Neuronal stem cell (in vitro differentiated cells): ENCODE measurements around the gene TYMP.

ENCODE experiments used
- DNase-seq: peaks from one replicate; pipeline ENCODE4 v3.0.0-alpha.2; 2013; ENCODE audit warnings: low spot score
- H2AFZ ChIP-seq: one replicate; pipeline ENCODE4 v1.6.1; 2013; ENCODE audit warnings: mild to moderate bottlenecking, low read length, inconsistent platforms
- H2AK5ac ChIP-seq: 2 replicates; pipeline ENCODE4 v1.6.1; 2013; ENCODE audit warnings: low read depth, mild to moderate bottlenecking, inconsistent platforms, low read length, moderate library complexity, mixed read lengths
- H2BK120ac ChIP-seq: 2 replicates; pipeline ENCODE4 v1.6.1; 2013; ENCODE audit warnings: low read depth, mild to moderate bottlenecking, inconsistent platforms, low read length, moderate library complexity, mixed read lengths
- H2BK12ac ChIP-seq: one replicate; pipeline ENCODE4 v1.6.1; 2013; ENCODE audit warnings: low read length, inconsistent platforms
- H2BK15ac ChIP-seq: 2 replicates; pipeline ENCODE4 v1.6.1; 2013; ENCODE audit warnings: mild to moderate bottlenecking, low read length, inconsistent platforms, mixed read lengths
- H2BK5ac ChIP-seq: one replicate; pipeline ENCODE4 v1.6.1; 2013; ENCODE audit warnings: inconsistent platforms, mild to moderate bottlenecking, low read length, moderate library complexity
- H3K14ac ChIP-seq: one replicate; pipeline ENCODE4 v1.6.1; 2013; ENCODE audit warnings: low read length, inconsistent platforms
- H3K18ac ChIP-seq: 2 replicates; pipeline ENCODE4 v1.6.1; 2013; ENCODE audit warnings: low read length, inconsistent platforms
- H3K23ac ChIP-seq: 2 replicates; pipeline ENCODE4 v1.6.1; 2013; ENCODE audit warnings: low read depth, mild to moderate bottlenecking, mixed read lengths, low read length, inconsistent platforms; ENCODE audit not compliant: poor library complexity
- H3K27ac ChIP-seq: replicated peaks from 3 replicates; pipeline ENCODE4 v1.5.1; 2013; ENCODE audit warnings: low read length, inconsistent platforms
- H3K27me3 ChIP-seq, 3 experiments: 2 replicates each; pipeline ENCODE4 v1.6.1; 2013; ENCODE audit warnings: low read length in 3 of 3, mild to moderate bottlenecking in 2 of 3, inconsistent platforms in 1 of 3, low read depth in 1 of 3, mixed read lengths in 1 of 3, moderate library complexity in 1 of 3; ENCODE audit not compliant: control insufficient read depth in 3 of 3, insufficient read depth in 3 of 3
- H3K36me3 ChIP-seq, 2 donors: replicated peaks in 1 of 2; 2 replicates each; pipeline ENCODE4 v1.6.1; 2013; ENCODE audit warnings: low read length in 2 of 2; ENCODE audit not compliant: control insufficient read depth in 2 of 2, insufficient read depth in 2 of 2
- H3K4ac ChIP-seq: 2 replicates; pipeline ENCODE4 v1.6.1; 2013; ENCODE audit warnings: inconsistent platforms, mild to moderate bottlenecking, low read length, moderate library complexity
- H3K4me1 ChIP-seq, 2 donors: 1 replicate in 1 of 2; 2 replicates in 1 of 2; pipeline ENCODE4 v1.6.1; 2013; ENCODE audit warnings: low read length in 2 of 2, low read depth in 1 of 2; ENCODE audit not compliant: control insufficient read depth in 2 of 2, insufficient read depth in 1 of 2
- H3K4me2 ChIP-seq: one replicate; pipeline ENCODE4 v1.6.1; 2013; ENCODE audit warnings: mild to moderate bottlenecking, low read length, inconsistent platforms; ENCODE audit not compliant: insufficient read depth, poor library complexity, severe bottlenecking
- H3K4me3 ChIP-seq, 2 donors: 2 replicates each; pipeline ENCODE4 v1.5.1; 2013; ENCODE audit warnings: low read length in 2 of 2, mild to moderate bottlenecking in 2 of 2, inconsistent platforms in 1 of 2, moderate library complexity in 1 of 2
- H3K79me1 ChIP-seq: one replicate; pipeline ENCODE4 v1.6.1; 2013; ENCODE audit warnings: low read depth, mild to moderate bottlenecking, inconsistent platforms, low read length, moderate library complexity
- H3K9ac ChIP-seq: one replicate; pipeline ENCODE4 v1.6.1; 2013; ENCODE audit warnings: mild to moderate bottlenecking, low read depth, low read length, inconsistent platforms; ENCODE audit not compliant: poor library complexity
- H3K9me3 ChIP-seq, 2 donors: replicated peaks in 1 of 2; 2 replicates each; pipeline versions ENCODE3 to v1.6.1; 2013; ENCODE audit warnings: low read length in 2 of 2, mild to moderate bottlenecking in 2 of 2, inconsistent platforms in 1 of 2, low read depth in 1 of 2, mixed read lengths in 1 of 2, moderate library complexity in 1 of 2; ENCODE audit not compliant: control insufficient read depth in 2 of 2, insufficient read depth in 1 of 2
- H4K8ac ChIP-seq: one replicate; pipeline ENCODE4 v1.6.1; 2013; ENCODE audit warnings: low read depth, mild to moderate bottlenecking, inconsistent platforms, low read length, moderate library complexity
- H4K91ac ChIP-seq: one replicate; pipeline ENCODE4 v1.6.1; 2013; ENCODE audit warnings: low read length, low read depth, mild to moderate bottlenecking, inconsistent platforms; ENCODE audit not compliant: poor library complexity
- WGBS, 2 donors: extraction: QIAGEN DNeasy Blood & Tissue Kit; methylation state at CpG; one replicate each; pipeline ENCODE4 v1.1.7; 2013; ENCODE audit warnings: missing lambda C conversion rate in 2 of 2, mixed read lengths in 1 of 2; ENCODE audit not compliant: insufficient read length in 2 of 2, insufficient replicate concordance in 1 of 2; ENCODE audit errors: extremely low coverage in 2 of 2; 5-methylcytosine and 5-hydroxymethylcytosine counted together

The TYMP gene

DNA sequence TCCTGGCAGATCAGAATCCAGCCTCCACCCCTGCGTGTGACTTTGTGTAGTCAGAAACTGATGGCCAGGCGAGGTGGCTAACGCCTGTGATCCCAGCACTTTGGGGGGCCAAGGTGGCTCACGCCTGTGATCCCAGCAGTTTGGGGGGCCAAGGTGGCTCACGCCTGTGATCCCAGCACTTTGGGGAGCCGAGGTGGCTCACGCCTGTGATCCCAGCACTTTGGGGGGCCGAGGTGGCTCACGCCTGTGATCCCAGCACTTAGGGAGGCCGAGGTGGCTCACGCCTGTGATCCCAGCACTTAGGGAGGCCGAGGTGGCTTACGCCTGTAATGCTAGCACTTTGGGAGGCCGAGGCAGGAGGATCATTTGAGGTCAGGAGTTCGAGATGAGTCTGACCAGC lies 16.6 kb downstream of the TYMP start:
- Histone ChIP-seq H3K4me3 (no peak overlapping the region), H2BK120ac (no peak overlapping the region), H2BK12ac (no peak overlapping the region), H2BK15ac (no peak overlapping the region), H3K4me2 (no peak overlapping the region), H2BK5ac (no peak overlapping the region), H3K36me3 (peaks cover 28 to 58% of the 10 kb centered on the region in 2 donors), H4K91ac (no peak overlapping the region), H3K14ac (no peak overlapping the region), H3K4me1 (peaks cover 4 to 6% of the 10 kb centered on the region in 2 donors), H2AK5ac (no peak overlapping the region), H3K4ac (no peak overlapping the region), H3K9me3 (no peaks in the 10 kb centered on the region), H3K9ac (peak overlapping the region; percentile 61), H3K23ac (no peak overlapping the region), H3K79me1 (peaks cover 32% of the 10 kb centered on the region), H4K8ac (no peak overlapping the region), H3K18ac (no peak overlapping the region), H2AFZ (no peak overlapping the region), H3K27me3 (peaks cover 0 to 2% (median 0%) of the 10 kb centered on the region in 3 experiments), H3K27ac (no peak overlapping the region)
- WGBS, 2 donors: no CpG with 5 or more reads among the region's 15 CpGs
- no peak for DNase-seq

DNA sequence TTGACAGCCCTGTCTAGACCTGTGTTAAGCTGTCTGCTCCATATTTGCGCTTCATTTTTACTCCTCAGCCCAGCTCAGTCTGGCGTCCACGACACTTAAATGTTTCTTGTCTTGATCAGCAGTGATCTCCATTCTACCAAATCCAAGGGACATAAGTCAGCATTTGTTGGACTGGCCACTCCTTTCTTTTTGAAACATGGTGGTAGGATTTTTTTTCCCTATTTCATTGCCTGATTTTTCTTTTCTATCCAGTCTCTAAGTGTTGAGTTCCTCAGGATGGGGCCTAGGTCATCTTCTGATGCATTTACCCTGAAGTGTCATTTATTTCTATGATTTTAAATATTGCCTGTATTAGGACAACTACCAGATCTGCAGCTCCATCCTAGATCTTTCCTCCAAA lies 20.9 kb downstream of the TYMP start:
- Histone ChIP-seq H2BK12ac (no peak overlapping the region), H2AK5ac (no peak overlapping the region), H3K27ac (no peak overlapping the region), H3K4ac (no peak overlapping the region), H3K36me3 (peaks cover 16 to 39% of the 10 kb centered on the region in 2 donors), H3K14ac (no peak overlapping the region), H3K4me1 (peaks cover 9 to 12% of the 10 kb centered on the region in 2 donors), H3K79me1 (peaks cover 26% of the 10 kb centered on the region), H2AFZ (no peak overlapping the region), H2BK15ac (no peak overlapping the region), H3K18ac (no peak overlapping the region), H3K9me3 (no peaks in the 10 kb centered on the region), H3K9ac (no peak overlapping the region), H4K91ac (no peak overlapping the region), H3K23ac (no peak overlapping the region), H2BK120ac (no peak overlapping the region), H3K27me3 (peaks cover 0 to 2% (median 0%) of the 10 kb centered on the region in 3 experiments), H4K8ac (no peak overlapping the region), H2BK5ac (no peak overlapping the region), H3K4me2 (peak overlapping the region; percentile 63), H3K4me3 (peak overlapping the region; percentile 94 to 98)
- DNase-seq: no peak
- no CpG with 5 or more reads among the region's 3 CpGs for WGBS, 2 donors

DNA sequence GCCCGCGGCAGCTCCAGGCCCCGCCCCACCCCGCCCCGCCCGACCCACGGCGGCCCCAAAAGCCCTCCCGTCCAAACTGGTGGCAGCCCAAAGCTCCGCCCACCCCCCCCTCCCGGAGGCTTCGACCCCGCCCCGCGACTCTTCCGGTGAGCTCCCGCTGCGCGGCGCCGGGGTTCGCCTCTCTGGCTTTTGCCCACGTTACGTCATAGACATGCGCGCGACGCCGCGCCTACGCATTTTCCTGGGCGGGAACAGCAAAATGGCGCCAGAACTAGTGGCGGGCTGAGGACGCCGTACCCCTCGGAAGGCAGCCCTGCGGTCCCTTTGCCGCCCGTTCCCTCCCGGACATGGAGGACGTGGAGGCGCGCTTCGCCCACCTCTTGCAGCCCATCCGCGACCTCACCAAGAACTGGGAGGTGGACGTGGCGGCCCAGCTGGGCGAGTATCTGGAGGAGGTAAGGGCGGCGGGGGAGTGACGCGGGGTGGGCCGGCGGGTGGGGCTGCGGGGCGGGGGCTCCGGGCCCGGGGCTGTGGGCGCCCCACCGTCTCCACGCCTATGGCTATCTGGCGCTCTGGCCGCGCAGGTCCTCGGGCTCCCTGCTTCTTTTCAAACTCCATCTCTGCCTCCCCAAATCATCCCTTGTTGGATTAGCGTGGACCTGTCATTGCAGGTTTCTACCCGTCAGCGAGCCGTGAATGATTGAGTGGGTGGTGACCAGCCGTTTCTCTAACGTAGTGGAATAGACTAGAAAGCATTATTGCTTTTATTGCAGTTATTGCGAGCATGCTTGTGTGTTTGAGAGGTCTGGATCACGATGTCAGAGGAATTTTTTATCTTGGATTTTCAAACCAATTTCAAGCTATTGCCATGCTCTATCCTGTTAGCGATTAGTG lies 21.6 kb downstream of the TYMP start, which contains the start of gene NCAPH2:
Gene NCAPH2, plus strand, starts transcription at position 234 of the 894 bp plus-strand sequence. Its CDS starts 114 bp downstream, at position 348.
- Histone ChIP-seq H3K4me2 (peak within 1 kb of the TSS; percentile 77), H3K27ac (peak within 1 kb of the TSS; percentile 69), H2BK12ac (peak within 1 kb of the TSS; percentile 94), H4K8ac (peak within 1 kb of the TSS; percentile 48), H3K4me3 (peak within 1 kb of the TSS; percentile 97 to 98), H3K4me1 (peaks cover 9 to 12% of the 10 kb centered on the region in 2 donors), H4K91ac (no peak within 1 kb of the TSS), H2BK120ac (no peak within 1 kb of the TSS), H3K36me3 (peaks cover 16 to 44% of the 10 kb centered on the region in 2 donors), H3K23ac (peak within 1 kb of the TSS; percentile 98), H2BK5ac (peak within 1 kb of the TSS; percentile 75), H3K79me1 (peaks cover 25% of the 10 kb centered on the region), H2AFZ (peak within 1 kb of the TSS; percentile 99), H3K4ac (peak within 1 kb of the TSS; percentile 93), H3K18ac (peak within 1 kb of the TSS; percentile 100), H3K9ac (peak within 1 kb of the TSS; percentile 100), H2BK15ac (peak within 1 kb of the TSS; percentile 3), H3K27me3 (peaks cover 0 to 2% (median 0%) of the 10 kb centered on the region in 3 experiments), H3K14ac (peak within 1 kb of the TSS; percentile 99), H3K9me3 (no peaks in the 10 kb centered on the region), H2AK5ac (peak within 1 kb of the TSS; percentile 71)
- peak; percentile 98 for DNase-seq
- no CpG with 5 or more reads among the region's 76 CpGs for WGBS, 2 donors

DNA sequence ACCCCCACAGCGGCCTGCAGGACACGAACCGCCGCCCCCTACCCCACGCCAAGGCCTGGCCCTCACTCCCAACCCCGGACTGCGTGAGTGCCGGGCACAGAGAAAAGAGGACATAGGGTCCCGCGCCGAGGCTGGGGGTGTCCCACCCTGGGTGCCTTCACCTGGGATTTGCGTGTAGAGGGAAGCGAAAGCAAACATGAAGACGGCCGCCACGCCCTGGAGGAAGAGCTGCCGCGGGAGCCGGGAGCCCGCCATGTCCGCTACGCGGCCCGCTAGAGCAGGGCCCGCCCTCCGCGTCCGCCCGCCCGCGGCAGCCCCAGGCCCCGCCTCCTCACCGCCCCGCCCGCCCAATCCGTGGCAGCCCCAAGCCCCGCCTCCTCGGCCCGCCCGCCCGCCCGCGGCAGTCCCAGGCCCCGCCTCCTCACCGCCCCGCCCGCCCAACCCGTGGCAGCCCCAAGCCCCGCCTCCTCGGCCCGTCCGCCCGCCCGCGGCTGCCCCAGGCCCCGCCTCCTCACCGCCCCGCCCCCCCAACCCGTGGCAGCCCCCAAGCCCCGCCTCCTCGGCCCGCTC lies 22.3 kb downstream of the TYMP start, which contains the start of gene LMF2:
Gene LMF2, minus strand, starts transcription at position 282 of the 570 bp plus-strand sequence. Its CDS starts 27 bp downstream, at position 255.
- H3K27me3 ChIP-seq: peaks cover 0 to 2% (median 0%) of the 10 kb centered on the region in 3 experiments
- no CpG with 5 or more reads among the region's 62 CpGs for whole genome bisulfite sequencing, 2 donors
- H3K9ac ChIP-seq: peak within 1 kb of the TSS; percentile 100
- peak within 1 kb of the TSS; percentile 98 for H3K23ac ChIP-seq
- DNase-seq: no peak
- H3K27ac ChIP-seq: peak within 1 kb of the TSS; percentile 69
- peak within 1 kb of the TSS; percentile 97 to 98 for H3K4me3 ChIP-seq
- no peak within 1 kb of the TSS for H2BK120ac ChIP-seq
- peaks cover 22% of the 10 kb centered on the region for H3K79me1 ChIP-seq
- peak within 1 kb of the TSS; percentile 75 for H2BK5ac ChIP-seq
- H3K14ac ChIP-seq: peak within 1 kb of the TSS; percentile 99
- peaks cover 20 to 44% of the 10 kb centered on the region in 2 donors for H3K36me3 ChIP-seq
- peak within 1 kb of the TSS; percentile 93 for H3K4ac ChIP-seq
- no peaks in the 10 kb centered on the region for H3K9me3 ChIP-seq
- H2AK5ac ChIP-seq: peak within 1 kb of the TSS; percentile 71
- peak within 1 kb of the TSS; percentile 3 for H2BK15ac ChIP-seq
- H4K91ac ChIP-seq: no peak within 1 kb of the TSS
- peak within 1 kb of the TSS; percentile 99 for H2AFZ ChIP-seq
- H3K18ac ChIP-seq: peak within 1 kb of the TSS; percentile 100
- peak within 1 kb of the TSS; percentile 77 for H3K4me2 ChIP-seq
- peaks cover 9 to 12% of the 10 kb centered on the region in 2 donors for H3K4me1 ChIP-seq
- H4K8ac ChIP-seq: peak within 1 kb of the TSS; percentile 48
- H2BK12ac ChIP-seq: peak within 1 kb of the TSS; percentile 94
